ENCODE results near the gene GPR78.

The GPR78 gene

DNA sequence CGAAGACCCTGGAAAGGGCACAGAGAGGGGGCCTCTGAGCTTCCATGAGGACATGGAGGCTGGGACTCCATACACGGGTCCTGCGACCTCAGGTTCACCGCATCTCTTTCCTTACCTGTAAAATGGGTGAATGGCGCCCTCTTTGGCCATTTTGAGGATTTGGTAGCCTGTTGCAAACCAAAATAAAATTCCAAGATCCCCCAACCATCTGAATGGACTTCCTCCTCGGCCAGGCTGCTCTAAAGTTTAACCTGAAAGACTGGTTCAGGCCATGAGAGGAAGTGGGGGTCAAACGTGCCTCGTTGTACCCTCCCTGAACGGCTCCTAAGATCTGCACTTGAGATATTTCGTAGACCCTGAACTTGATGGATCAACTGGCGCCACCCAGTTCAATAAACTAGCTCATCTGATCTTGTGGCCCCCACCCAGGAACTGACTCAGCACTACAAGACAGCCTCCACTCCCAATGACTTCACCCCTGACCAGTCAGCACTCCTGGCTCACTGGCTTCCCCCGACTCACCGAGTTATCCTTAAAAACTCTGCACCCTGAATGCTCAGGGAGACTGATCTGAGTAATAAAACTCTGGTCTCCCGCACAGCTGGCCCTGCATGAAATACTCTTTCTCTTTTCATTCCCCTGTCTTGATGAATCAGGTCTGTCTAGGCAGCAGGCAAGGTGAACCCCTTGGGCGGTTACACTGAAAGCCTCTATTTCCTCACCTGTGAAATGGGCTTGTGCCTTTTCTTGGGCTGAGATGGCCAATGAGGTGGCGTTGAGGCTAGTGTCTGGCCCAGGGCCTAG lies 32.9 kb upstream of the GPR78 start:
- no peak for DNase-seq (ENCODE audit: low read depth in 3 of 3)

DNA sequence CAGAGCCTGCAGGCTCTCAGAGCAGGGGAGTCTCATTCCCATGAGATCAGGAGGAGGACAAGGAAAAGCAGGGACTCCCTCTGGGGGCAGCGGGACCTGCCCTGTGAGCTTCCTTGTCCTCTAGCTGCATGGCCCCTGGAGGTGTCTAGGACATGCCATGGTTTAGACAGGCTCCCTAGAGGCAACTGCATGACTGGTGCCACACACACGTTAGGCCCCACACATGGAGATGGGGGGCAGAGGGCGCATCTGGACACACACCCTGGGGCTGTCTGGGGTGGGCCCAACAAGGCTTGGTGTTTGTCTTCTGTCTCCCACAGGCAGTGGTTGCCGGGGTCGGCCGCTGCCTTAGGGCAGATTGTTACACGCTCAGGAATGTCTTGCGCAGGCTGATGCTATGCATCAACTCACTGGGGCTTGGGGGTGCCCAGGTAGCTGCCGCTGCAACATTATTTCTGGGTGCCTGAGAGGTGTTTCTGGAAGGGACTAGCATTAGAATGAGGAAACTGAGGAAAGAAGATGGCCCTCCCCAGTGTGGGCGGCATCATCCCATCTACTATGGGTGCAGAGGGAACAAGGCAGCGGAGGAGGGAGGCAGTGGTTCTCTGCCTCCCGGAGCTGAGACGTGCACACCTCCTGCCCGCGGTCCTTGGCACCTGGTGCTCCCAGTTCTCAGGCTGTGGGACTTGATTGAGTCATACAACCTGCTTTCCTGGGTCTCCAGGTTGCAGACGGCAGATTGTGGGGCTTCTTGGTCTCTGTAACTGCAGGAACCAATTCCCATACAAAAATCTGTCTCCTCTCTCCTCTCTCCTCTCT lies 32.1 kb upstream of the GPR78 start:
- DNase-seq (ENCODE audit: low read depth in 3 of 3): no peak

DNA sequence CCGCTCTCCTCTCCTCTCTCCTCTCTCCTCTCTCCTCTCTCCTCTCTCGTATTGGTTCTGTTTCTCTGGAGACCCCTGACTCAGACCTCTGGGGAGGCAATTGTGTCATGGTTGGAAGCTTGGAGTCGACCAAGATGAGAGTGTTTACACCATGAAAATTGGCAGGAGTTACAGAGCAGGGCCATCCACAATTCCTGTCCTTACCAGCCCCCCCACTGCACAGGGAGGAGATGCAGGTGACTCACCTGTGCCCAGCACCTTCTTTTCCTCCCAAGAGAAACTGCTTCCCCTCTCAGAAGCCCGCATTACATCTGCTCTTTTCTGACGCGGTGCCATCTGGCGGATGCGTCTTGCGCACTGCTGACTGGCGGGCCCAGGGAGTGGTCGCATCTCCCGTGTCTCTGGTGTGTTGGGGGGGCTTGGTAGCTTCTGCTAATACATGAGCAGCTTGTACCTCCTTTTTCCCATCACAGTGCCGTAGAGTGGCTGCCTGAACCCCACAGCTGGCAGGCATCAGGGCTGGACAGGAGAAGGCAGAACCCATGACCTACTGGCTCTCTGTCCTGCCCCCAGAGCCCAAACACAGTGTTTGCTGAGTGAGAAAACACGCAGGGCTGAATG lies 31.4 kb upstream of the GPR78 start:
- no peak for DNase-seq (ENCODE audit: low read depth in 3 of 3)

DNA sequence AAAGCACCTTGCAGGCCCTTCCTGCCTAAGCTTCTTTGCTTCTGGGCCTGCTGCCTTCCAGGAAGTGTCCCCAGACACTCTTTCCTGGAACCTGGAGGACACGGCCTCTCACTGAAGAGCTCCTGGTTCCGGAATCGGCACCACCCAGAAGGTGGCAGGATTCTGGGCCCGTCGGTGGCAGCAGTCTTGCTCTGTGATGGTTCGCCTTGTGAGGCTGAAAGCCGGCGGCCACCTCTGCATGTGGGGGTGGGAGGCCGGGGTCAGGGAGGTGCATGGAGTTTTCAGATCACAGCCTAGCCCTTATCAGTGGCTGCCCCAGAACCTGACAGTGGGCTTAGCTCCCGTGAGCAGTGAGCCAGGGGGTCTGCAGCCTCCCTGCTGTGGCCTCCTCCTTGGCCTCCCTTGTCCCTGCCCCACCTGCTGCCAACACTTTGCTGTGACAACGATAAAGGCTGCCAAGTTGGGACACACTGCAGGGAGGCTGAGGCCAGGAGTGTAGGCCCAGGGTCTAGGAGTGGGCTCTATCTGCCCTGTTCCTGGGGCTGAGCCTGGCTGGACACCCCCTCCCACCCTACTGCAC lies 30.8 kb upstream of the GPR78 start:
- DNase-seq (ENCODE audit: low read depth in 3 of 3): no peak

DNA sequence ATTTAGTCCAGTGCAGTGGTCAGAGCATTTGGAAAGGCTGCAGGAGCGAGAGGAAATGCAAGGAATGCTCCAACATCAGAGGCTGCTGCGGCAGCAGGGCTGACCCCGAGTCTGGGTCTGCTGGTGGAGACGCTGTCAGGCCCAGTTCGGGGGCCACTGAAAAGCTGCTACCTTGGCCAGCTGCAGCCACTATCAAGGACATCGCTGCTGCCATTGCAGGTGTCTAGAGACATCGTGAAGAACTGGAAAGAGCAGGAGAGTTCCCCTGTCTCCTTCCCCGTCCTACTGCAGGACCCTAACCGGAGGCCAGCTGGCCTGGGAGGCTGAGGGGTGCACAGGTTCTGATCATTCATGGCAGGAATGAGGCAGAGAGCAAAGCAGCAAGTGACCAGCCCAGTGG lies 29.5 kb upstream of the GPR78 start:
- DNase-seq (ENCODE audit: low read depth in 3 of 3): no peak

DNA sequence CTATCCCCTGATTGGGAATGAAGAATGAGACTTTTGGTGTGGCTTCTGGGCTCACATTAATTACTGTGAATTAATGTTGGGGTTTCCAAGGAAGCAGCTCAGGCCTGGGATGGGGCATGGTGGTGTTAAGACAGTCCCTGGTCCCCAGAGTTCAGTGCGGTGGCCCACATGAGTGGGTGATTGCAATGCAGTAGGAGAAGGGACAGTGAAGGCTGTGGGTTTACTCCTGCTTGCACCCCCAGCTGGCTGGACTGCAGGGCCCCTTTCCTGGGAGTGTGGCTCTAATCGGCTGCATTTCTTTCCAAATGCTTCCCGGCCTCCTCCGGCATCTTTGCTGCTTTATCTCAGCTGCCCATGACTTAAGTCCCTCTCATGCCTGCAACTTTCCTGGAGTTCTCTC lies 28.2 kb upstream of the GPR78 start:
- DNase-seq (ENCODE audit: low read depth in 3 of 3): no peak

DNA sequence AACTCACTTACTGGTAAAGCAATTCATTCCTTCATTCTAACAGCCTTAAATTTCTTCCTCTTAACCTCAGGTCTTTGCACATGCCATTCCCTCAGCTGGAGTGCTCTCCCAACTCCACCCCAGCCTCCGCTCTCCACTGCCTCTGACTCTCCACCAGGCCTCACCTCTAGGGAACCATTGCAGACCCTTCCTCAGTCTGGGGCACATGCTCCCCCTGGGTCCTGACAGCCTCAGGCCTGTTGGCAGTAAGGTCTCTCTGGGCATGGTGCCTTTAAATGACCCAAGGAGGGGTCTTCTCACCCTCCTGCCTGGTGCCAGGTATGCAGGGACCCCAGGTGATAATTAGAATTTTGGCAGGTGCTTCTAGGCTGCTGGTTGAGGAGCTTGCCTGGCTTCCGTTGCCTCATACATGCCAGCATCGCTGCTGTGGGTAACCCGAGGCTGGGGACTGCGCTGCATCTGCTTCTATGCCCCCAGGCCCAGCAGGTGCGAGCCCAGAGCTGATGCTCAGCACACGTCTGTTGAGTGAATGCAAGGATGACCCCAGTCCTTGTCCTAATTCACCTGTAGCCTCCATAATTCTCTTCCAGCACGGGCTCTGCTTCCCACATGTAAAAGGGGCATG lies 27.5 kb upstream of the GPR78 start:
- no peak for DNase-seq (ENCODE audit: low read depth in 3 of 3)

DNA sequence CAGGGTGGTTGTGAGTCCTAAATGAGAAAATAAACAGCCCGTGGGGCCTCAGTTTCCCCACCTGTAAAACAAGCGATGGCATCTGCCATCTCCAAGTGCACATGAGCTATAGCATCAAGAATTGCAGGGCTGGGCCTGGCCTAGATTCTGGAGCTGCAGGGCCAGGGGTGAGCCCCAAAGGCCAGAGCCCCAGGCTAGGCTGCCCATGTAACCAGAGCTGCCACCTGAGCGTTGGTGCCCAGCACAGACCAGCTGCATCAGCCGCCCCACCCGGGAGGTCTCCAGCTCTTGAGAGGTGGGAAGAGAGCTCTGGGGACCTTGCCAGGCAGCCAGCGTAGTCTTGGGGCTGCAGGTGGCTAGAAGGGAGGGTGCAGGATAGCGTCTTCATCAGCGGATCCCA lies 27.0 kb upstream of the GPR78 start:
- no peak for DNase-seq (ENCODE audit: low read depth in 3 of 3)

DNA sequence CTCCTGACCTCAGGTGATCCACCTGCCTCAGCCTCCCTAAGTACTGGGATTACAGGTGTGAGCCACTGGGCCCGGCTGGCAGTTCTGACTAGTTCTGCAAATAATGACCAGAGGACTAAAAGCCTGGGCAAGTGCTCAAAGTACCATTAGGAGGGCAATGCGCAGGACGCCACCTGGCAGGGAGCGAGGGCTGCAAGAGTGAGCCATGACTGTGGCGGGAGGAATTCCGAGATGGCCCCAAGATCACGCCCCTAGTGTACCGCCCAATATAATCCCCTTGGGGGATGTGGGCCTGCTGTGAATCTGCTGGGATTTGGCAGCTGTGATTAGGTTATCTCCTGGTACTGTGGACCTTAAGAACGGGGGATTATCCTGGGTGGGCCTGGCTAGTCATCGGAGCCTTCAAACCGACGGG lies 26.2 kb upstream of the GPR78 start:
- DNase-seq (ENCODE audit: low read depth in 3 of 3): no peak

DNA sequence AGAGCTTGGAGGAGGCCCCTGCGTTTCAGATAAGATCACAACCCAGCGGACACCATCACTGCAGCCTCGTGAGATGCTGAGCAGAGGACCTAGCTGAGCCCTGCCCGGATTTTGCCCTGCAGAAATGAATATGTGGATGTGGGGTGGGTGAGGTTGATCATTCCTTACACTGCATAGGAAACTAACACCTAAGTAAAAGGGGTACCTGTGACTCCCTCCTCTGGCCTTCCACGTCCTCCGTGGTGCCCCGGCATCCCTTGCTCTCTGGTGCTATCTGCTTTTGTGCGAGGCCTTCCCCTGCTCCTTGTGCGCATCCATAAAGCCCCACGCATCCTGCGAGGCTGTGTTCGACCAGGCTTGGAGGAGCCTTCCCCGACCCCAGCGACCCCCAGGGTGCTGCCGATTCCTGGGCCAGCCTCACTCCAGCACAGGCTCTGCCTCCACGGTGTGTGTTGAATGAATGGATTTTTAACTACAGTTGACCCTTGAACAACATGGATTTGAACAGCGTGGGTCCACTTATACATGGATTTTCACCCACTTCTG lies 25.6 kb upstream of the GPR78 start:
- DNase-seq (ENCODE audit: low read depth in 3 of 3): no peak

DNA sequence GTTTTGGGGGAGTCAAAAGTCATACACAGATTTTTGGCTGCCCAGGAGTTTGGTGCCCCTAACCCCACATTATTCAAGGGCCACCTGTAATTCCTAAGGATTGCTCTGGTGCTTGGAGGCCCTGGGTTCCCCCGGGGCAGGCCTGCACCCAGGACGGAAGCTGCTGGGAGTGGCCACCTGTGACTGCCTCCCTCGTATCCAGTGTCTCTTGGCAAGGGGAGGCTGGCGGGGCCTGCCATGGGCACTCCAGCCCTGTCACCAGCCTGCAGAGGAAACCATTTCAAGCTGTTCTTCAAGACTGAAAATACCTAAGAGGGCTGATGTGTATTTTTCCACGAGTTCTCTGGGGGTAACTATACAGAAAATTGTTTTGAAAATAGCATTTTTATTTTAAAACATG lies 24.5 kb upstream of the GPR78 start:
- DNase-seq (ENCODE audit: low read depth in 3 of 3): no peak

DNA sequence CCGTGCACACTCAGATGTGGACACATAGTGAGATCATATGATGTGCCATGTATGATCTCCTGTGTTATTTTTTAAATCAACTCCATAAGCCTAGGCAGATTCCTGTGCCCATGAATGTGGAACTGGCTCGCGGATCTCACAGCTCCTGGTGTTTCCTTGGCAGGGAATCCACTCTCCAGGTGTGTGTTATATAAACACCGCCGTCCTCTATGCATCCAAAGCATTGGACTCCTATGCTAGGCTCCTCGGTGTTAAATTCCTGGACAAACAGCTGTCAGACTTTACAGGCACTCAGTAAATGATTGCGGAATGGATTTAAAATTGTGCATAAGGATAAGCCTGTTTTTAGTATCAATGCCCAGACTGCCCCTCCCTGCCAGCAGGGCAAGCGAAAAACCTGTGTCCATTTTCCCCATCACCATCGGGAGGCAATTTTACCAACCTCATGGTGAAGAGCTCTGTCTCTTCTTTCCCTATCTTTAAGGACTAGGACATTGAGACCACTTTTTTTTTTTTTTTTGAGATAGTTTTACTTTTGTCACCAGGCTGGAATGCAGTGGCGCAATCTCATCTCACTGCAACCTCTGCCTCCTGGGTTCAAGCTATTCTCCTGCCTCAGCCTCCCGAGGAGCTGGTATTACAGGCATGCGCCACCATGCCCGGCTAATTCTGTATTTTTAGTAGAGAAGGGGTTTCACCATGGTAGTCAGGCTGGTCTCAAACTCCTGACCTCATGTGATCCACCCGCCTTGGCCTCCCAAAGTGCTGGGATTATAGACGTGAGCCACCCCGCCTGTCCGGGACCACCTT lies 23.6 kb upstream of the GPR78 start:
- DNase-seq (ENCODE audit: low read depth in 3 of 3): no peak

DNA sequence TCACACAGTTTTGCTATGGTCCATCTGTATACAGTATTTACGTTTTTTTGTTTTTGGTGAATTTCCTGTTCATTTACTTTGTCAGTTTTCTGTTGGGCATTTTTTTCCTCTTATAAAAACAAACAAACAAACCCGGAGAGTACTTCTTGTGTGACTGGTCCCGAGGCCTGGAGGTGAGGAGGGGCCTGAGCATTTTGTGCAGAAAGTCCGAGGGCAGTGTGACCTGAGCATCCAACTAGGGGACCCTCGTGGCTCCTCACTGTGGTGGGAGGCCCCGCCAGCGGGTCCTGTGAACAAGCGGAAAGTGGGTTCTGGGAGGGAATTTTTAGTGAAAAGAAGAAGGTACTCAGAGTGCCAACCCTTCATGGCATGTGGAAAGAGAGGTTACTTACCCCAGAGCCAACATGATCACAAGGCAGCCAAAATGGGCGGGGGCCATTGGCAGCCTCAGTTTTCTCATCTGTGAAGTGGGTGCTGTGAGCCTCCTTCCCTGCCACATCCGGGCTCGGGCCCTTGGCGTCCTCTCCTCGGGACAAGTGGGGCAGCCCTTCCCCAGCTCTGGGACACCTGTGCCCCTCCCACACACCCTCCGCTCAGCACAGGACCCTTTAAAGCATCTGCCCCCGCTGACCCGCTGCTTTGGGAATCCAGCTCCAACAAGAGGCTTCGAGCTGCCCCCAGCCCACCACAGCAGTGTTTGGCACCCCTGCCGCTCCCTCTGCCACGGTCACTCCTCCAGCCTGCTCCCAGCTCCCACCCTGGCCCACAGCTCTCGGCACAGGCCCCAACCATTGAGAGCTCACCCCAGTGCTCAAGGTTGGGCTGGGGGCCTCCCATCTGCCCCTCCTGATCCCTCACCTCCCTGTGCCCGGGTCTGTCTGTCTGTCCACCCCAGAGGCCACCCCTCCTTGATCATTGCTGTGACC lies 22.8 kb upstream of the GPR78 start:
- DNase-seq (ENCODE audit: low read depth in 3 of 3): no peak

DNA sequence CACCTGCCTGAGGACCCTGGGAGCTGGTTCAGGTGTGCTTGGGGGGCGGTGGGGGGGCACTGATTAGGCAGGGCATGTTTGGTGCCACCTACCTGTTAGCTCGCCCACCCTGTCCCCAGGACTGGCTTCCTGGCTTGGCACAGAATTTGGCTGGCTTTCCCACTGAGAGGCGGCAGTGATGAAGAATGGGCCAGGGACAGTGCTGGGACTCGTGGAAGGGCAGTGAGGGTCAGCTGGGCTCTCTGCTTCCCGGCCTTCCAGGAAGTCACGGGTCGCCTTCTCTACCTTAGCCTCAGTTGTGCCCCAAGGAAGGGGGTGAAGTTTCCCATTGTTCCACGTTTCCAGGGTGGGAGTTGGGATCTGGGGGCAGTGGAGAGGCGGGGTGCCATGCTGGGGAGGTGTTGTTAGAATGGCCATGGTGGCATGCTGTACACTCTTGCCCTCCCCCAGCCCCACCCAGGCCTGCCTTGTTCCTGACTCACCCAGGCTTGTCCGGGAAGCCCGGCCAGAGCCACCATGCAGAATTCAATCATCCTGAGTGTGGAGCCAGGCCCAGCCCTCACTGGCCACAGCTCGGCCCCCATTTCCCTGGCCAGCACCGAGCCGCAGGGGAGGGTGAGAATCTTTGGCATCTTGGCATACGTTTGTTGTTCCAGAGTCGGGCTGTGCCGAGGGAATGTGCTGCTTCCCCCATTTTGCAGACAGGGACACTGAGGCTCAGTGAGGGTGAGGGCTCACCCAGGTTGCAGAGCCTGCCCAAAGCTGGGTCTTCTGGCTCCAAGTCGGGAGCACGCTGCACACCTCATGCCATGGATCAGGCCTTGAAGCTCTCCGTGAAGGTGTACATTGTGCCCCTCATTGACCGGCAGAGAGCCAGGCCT lies 21.9 kb upstream of the GPR78 start:
- no peak for DNase-seq (ENCODE audit: low read depth in 3 of 3)

DNA sequence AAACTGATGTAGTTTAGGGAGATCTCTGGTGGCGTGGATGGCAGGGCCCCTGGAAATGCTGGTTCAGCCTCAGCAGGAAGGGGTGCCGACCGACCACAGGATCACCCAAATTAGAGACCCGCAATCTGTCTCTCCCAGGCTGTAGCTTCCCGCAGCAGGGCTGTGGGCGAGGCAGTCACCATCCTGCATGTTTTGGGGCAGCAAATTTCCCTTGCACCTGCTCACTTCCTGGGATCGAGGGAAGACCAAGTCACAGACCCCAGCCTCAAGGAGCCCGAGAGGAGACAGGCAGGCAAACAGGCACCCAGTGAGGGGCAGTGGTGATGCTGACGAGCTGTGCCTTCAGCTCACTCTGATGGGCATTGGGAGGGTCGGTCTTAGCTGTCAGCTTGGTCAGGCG lies 21.2 kb upstream of the GPR78 start:
- no peak for DNase-seq (ENCODE audit: low read depth in 3 of 3)

DNA sequence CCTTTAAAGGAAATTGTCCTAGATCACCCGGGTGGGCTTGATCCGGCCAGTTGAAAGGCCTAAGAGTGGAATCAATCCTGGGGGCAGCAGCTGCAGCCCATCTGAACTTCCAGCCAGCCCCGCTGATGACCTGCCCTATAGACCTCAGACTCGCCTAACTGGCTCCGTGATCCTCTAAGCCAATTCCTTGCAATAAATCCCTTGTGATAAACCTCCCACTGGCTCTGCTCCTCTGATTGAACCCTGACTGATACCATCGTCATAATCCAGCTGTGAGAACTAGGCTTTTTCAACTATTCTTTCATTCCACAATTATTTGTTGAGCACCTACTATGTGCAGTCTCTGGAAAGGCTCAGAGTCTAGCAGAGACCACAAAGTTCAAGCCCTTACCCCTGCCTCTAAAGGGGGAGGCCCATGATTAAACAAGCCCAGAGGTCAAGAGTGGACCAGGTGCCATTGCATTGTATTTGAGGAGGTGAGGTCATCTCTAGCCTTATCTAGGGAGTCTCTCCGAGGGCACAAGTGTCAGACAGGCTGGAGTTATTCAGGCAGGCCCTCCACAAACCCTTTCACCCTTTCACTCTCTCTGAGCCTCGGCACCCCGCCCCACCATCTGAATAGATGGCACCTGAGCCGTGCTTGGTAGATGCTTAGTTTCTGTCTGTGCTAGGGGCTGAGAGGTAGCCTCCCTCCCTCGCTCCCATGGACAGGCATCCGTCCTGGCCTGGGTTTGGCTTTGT lies 20.5 kb upstream of the GPR78 start:
- DNase-seq (ENCODE audit: low read depth in 3 of 3): no peak

DNA sequence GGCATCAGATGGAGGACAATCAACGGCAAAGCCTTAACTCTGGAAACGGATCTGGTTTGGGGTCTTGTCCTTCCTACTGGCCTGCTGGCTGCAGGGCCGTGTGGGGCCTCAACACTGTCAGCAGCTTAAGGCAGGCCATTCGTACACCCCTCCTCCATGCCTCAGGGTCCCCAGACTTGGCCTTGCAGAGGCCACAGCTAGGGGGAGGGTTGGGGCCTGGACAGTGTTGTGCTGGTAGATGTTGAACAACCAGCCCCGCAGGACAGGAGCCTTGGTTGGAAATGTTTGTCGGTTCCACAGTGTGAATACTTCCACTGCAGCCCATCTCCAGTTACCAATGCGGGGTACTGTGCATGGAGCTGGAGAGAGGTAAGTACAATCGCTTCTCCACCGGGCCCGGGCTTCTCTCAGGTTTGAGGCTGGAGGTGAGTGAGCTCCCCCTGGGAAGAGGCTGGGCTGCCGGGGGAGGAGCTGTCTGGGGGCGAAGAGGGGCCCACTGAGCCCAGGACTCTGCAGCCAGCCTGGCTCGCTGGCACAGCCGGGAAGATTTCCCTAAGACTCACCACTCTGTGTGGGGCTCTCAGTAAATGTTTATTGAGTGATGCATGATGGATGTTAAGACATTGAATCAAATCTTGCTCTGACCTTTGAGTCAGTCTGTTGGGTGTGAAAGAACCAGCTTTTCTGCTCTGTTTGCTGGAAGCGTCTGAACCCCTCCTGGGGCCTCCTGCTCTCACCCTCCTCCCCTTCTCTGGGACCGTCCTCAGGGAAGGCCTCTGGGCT lies 19.7 kb upstream of the GPR78 start:
- no peak for DNase-seq (ENCODE audit: low read depth in 3 of 3)

All from stimulated activated CD4-positive, alpha-beta T cell treated with anti-CD3 and anti-CD28 coated beads, TNF-alpha, amount 100 ng/mL, for 48 hours (primary cell).